GM23248 (cell line): Measurements from ENCODE around the gene MTMR6. TPM values are rescaled to one million over a fixed set of nuclear protein-coding genes. Genes with fewer than 3 reads are reported as not detected.

ENCODE experiments used
- DNase-seq: peaks from one replicate; pipeline ENCODE4 v3.0.0-alpha.2; 2015
- H2AFZ ChIP-seq: fragments of 200-600 bp; sonication (generic); 2 replicates; pipeline ENCODE4 v1.6.1; 2016; ENCODE audit warnings: antibody characterized with exemption
- H3F3A ChIP-seq: fragments of 200-600 bp; sonication (generic); 2 replicates; pipeline ENCODE4 v1.6.1; 2016; ENCODE audit warnings: mild to moderate bottlenecking, antibody characterized with exemption, mixed run types; ENCODE audit not compliant: insufficient read depth
- H3K27ac ChIP-seq: fragments of 200-600 bp; sonication (generic); 2 replicates; pipeline ENCODE4 v1.5.1; 2016; ENCODE audit warnings: mild to moderate bottlenecking
- H3K27me3 ChIP-seq: fragments of 200-600 bp; sonication (generic); replicated peaks from 2 replicates; pipeline ENCODE4 v1.6.1; 2016; ENCODE audit warnings: mild to moderate bottlenecking; ENCODE audit not compliant: insufficient read depth
- H3K36me3 ChIP-seq: fragments of 200-600 bp; sonication (generic); 2 replicates; pipeline ENCODE4 v1.6.1; 2016; ENCODE audit warnings: low read depth, mild to moderate bottlenecking
- H3K4me1 ChIP-seq: fragments of 200-600 bp; sonication (generic); 2 replicates; pipeline ENCODE4 v1.6.1; 2016; ENCODE audit warnings: mild to moderate bottlenecking; ENCODE audit not compliant: insufficient read depth
- H3K4me2 ChIP-seq: fragments of 200-600 bp; sonication (generic); one replicate; pipeline ENCODE4 v1.6.1; 2016; ENCODE audit warnings: mild to moderate bottlenecking; ENCODE audit not compliant: unreplicated experiment
- H3K4me3 ChIP-seq: fragments of 200-600 bp; sonication (generic); 2 replicates; pipeline ENCODE4 v1.5.1; 2016; ENCODE audit warnings: mild to moderate bottlenecking
- H3K79me2 ChIP-seq: fragments of 200-600 bp; sonication (generic); 2 replicates; pipeline ENCODE4 v1.6.1; 2016; ENCODE audit warnings: mild to moderate bottlenecking; ENCODE audit not compliant: insufficient read depth
- H3K9ac ChIP-seq: fragments of 200-600 bp; sonication (generic); 2 replicates; pipeline ENCODE4 v1.6.1; 2016; ENCODE audit warnings: mild to moderate bottlenecking
- H3K9me2 ChIP-seq: fragments of 200-600 bp; sonication (generic); 2 replicates; pipeline ENCODE4 v1.6.1; 2016; ENCODE audit warnings: mixed run types, mild to moderate bottlenecking, moderate library complexity; ENCODE audit not compliant: insufficient read depth
- H3K9me3 ChIP-seq: fragments of 200-600 bp; sonication (generic); one replicate; pipeline ENCODE4 v1.6.1; 2017; ENCODE audit warnings: low read depth
- H4K20me1 ChIP-seq: fragments of 200-600 bp; sonication (generic); 2 replicates; pipeline ENCODE4 v1.6.0; 2016; ENCODE audit not compliant: insufficient read depth
- EZH2 ChIP-seq: fragments of 200-600 bp; sonication (generic); IDR thresholded peaks from 2 replicates; pipeline ENCODE4 v1.6.1; 2018; ENCODE audit warnings: antibody characterized with exemption, mild to moderate bottlenecking; ENCODE audit not compliant: insufficient read depth, poor library complexity, severe bottlenecking
- EZH2phosphoT487 ChIP-seq: fragments of 200-600 bp; sonication (generic); IDR thresholded peaks from 2 replicates; pipeline ENCODE4 v1.6.1; 2018; ENCODE audit warnings: antibody characterized with exemption, moderate library complexity, mild to moderate bottlenecking, low read depth; ENCODE audit not compliant: insufficient read depth
- WGBS, 2 experiments: methylation state at CpG; one replicate each; pipeline ENCODE4 v1.1.6; 2015 to 2017; ENCODE audit warnings: low lambda C conversion rate in 2 of 2, low coverage in 1 of 2; ENCODE audit errors: missing lambda C conversion rate in 2 of 2; 5-methylcytosine and 5-hydroxymethylcytosine counted together
- in situ Hi-C: fragments of 300-500 bp; cut with MboI; formaldehyde crosslinking; loops from 2 replicates; pipeline ENCODE4 v1.15.0; 2020
- polyA plus RNA-seq: library from polyadenylated mRNA; unstranded; fragments of >200 nt; fragmentation: Nextera tagmentation; extraction: Ambion mirVana; gene quantifications from 2 replicates; pipeline ENCODE4 v1.2.1, GENCODE V29; 2016
- total RNA-seq: library from RNA; depleted of rRNA; stranded (reverse); fragments of >200 nt; shearing (Covaris generic); gene quantifications from 2 replicates; pipeline ENCODE4 v1.2.3, GENCODE V29; 2014; rRNA removed

The MTMR6 gene
- total and polyA plus RNA-seq, 2 experiments from 2014 or later = 25.5 to 37.2 TPM

- in situ Hi-C loops = no loop called here
- no peaks in the 10 kb centered on the region for H3K9me2 ChIP-seq
- 52% methylated on average over 4 of the region's 4 CpGs for WGBS, 2 experiments
- H3K27ac ChIP-seq = no peak overlapping the region
- H3K4me3 ChIP-seq = no peak overlapping the region
- no peak overlapping the region for H2AFZ ChIP-seq
- H3K9me3 ChIP-seq = no peaks in the 10 kb centered on the region
- H3K4me2 ChIP-seq = no peak overlapping the region
- no peak for DNase-seq
- no peaks in the 10 kb centered on the region for H3K36me3 ChIP-seq
- H3K79me2 ChIP-seq = no peaks in the 10 kb centered on the region
- H3K4me1 ChIP-seq = 0 out of 2 replicates have a peak, but pooled peaks cover 3% of the 10 kb centered on the region
- H3K9ac ChIP-seq = no peak overlapping the region
- H3F3A ChIP-seq = no peaks in the 10 kb centered on the region
- no peaks in the 10 kb centered on the region for H4K20me1 ChIP-seq
- H3K27me3 ChIP-seq = no peaks in the 10 kb centered on the region
- TF ChIP-seq EZH2 = no peak
- TF ChIP-seq EZH2phosphoT487 = no peak
Observed at GRCh38 chr13:25200783-25201182, 86.5 kb downstream of the MTMR6 start.

GRCh38 chr13:25198647-25199046, 88.6 kb downstream of the MTMR6 start:
- no peaks in the 10 kb centered on the region for H3K9me3 ChIP-seq
- 38 to 52% methylated on average over 5 of the region's 5 CpGs for WGBS, 2 experiments

GRCh38 chr13:25196971-25197370, 90.3 kb downstream of the MTMR6 start:
- Histone ChIP-seq H3K4me1 (no peaks in the 10 kb centered on the region), H3K79me2 (no peaks in the 10 kb centered on the region), H4K20me1 (no peaks in the 10 kb centered on the region), H2AFZ (no peak overlapping the region), H3K9me2 (no peaks in the 10 kb centered on the region), H3K4me2 (no peak overlapping the region), H3K36me3 (no peaks in the 10 kb centered on the region), H3K27me3 (no peaks in the 10 kb centered on the region; the same call in 1 of the 2 replicates), H3K27ac (no peak overlapping the region), H3K9me3 (no peaks in the 10 kb centered on the region), H3K4me3 (no peak overlapping the region), H3K9ac (no peak overlapping the region), H3F3A (no peaks in the 10 kb centered on the region)
- no peak for DNase-seq
- in situ Hi-C loops = no loop called here
- WGBS, 2 experiments = 66 to 71% methylated on average over 11 of the region's 11 CpGs
- no peak for TF ChIP-seq EZH2

More at GRCh38 chr13:25198647-25199046, 88.6 kb downstream of the MTMR6 start:
- in situ Hi-C loops = no loop called here
- Histone ChIP-seq H3F3A (no peaks in the 10 kb centered on the region), H3K27ac (no peak overlapping the region), H3K4me1 (0 out of 2 replicates have a peak, but pooled peaks cover 3% of the 10 kb centered on the region), H3K4me2 (no peak overlapping the region), H2AFZ (no peak overlapping the region), H3K79me2 (no peaks in the 10 kb centered on the region), H3K4me3 (no peak overlapping the region), H3K36me3 (no peaks in the 10 kb centered on the region), H3K27me3 (no peaks in the 10 kb centered on the region), H3K9me2 (no peaks in the 10 kb centered on the region), H4K20me1 (no peaks in the 10 kb centered on the region), H3K9ac (no peak overlapping the region)
- DNase-seq = no peak
- TF ChIP-seq EZH2 (no peak), EZH2phosphoT487 (no peak)

Other genes starting within 250 kb of the MTMR6 start
- under 0.01 TPM in 2 replicates for gene PABPC3, start 191.4 kb downstream of the MTMR6 start, total RNA-seq
- gene PABPC3, start 191.4 kb downstream of the MTMR6 start, polyA plus RNA-seq = 0.18 and 0.20 TPM in 2 replicates
- gene AMER2, start 115.2 kb downstream of the MTMR6 start, total RNA-seq = not detected in 2 replicates
- not detected in 2 replicates for gene AMER2, start 115.2 kb downstream of the MTMR6 start, polyA plus RNA-seq
- gene NUP58, start 14.1 kb upstream of the MTMR6 start, total RNA-seq = 54.8 and 62.9 TPM in 2 replicates
- 22.5 and 22.6 TPM in 2 replicates for gene NUP58, start 14.1 kb upstream of the MTMR6 start, polyA plus RNA-seq
- gene ATP8A2, start 84.5 kb upstream of the MTMR6 start, total RNA-seq = under 0.01 TPM in 1 of 2 replicates, not detected in the other
- 0.05 TPM in 2 replicates for gene ATP8A2, start 84.5 kb upstream of the MTMR6 start, polyA plus RNA-seq